DOHH2 (cell line): ENCODE data around the gene OCSTAMP.

Source experiments
- H3F3A ChIP-seq: fragments of 200-600 bp; sonication (generic), shearing (Covaris generic); 2 replicates; pipeline ENCODE4 v1.6.0; 2016; ENCODE audit warnings: antibody characterized with exemption, mild to moderate bottlenecking; ENCODE audit not compliant: control insufficient read depth, insufficient read depth
- H3K27ac ChIP-seq: fragments of 200-600 bp; sonication (generic); 2 replicates; pipeline ENCODE4 v1.5.1; 2014; ENCODE audit warnings: low read depth, mild to moderate bottlenecking, low read length, moderate library complexity
- H3K27me3 ChIP-seq: fragments of 200-600 bp; sonication (generic); 2 replicates; pipeline ENCODE4 v1.6.1; 2014; ENCODE audit warnings: mild to moderate bottlenecking, low read length, mixed read lengths; ENCODE audit not compliant: control insufficient read depth
- H3K36me3 ChIP-seq: fragments of 200-600 bp; sonication (generic); 2 replicates; pipeline ENCODE4 v1.6.1; 2014; ENCODE audit warnings: mild to moderate bottlenecking, low read length, moderate library complexity, mixed read lengths; ENCODE audit not compliant: control insufficient read depth
- H3K4me1 ChIP-seq: fragments of 200-600 bp; sonication (generic); 2 replicates; pipeline ENCODE4 v1.6.1; 2014; ENCODE audit warnings: mild to moderate bottlenecking, low read length, mixed read lengths; ENCODE audit not compliant: control insufficient read depth
- H3K4me2 ChIP-seq: fragments of 200-600 bp; sonication (generic); 2 replicates; pipeline ENCODE4 v1.6.0; 2014; ENCODE audit warnings: mild to moderate bottlenecking, low read length, moderate library complexity
- H3K4me3 ChIP-seq: fragments of 200-600 bp; sonication (generic); 2 replicates; pipeline ENCODE4 v1.5.1; 2014; ENCODE audit warnings: mild to moderate bottlenecking, low read length, mixed read lengths
- H3K79me2 ChIP-seq: fragments of 200-600 bp; sonication (generic); 2 replicates; pipeline ENCODE4 v1.6.1; 2014; ENCODE audit warnings: mild to moderate bottlenecking, low read length, mixed read lengths; ENCODE audit not compliant: control insufficient read depth
- H3K9me2 ChIP-seq: fragments of 200-600 bp; sonication (generic); replicated peaks from 2 replicates; pipeline ENCODE4 v1.6.1; 2014; ENCODE audit warnings: mild to moderate bottlenecking, low read length, mixed read lengths; ENCODE audit not compliant: control insufficient read depth
- H3K9me3 ChIP-seq: fragments of 200-600 bp; sonication (generic); 2 replicates; pipeline ENCODE4 v1.6.1; 2014; ENCODE audit warnings: antibody characterized with exemption, low read length, mixed read lengths; ENCODE audit not compliant: control insufficient read depth, insufficient read depth
- H4K20me1 ChIP-seq: fragments of 200-600 bp; sonication (generic); 2 replicates; pipeline ENCODE4 v1.6.0; 2014; ENCODE audit warnings: low read depth, mild to moderate bottlenecking, antibody characterized with exemption, low read length, moderate library complexity; ENCODE audit not compliant: control insufficient read depth, insufficient read depth
- EZH2phosphoT487 ChIP-seq: fragments of 200-600 bp; sonication (generic); IDR thresholded peaks from 2 replicates; pipeline ENCODE4 v1.6.1; 2017; ENCODE audit warnings: borderline replicate concordance, mild to moderate bottlenecking, antibody characterized with exemption, low read length, moderate library complexity, mixed read lengths
- TF ChIP-seq, protein P1 (sequence below): fragments of 200-600 bp; sonication (generic); IDR thresholded peaks from one replicate; pipeline ENCODE4 v1.5.1; 2014; ENCODE audit warnings: antibody characterized with exemption, mild to moderate bottlenecking, low read depth, low read length; ENCODE audit not compliant: poor library complexity, severe bottlenecking

The OCSTAMP gene

DNA sequence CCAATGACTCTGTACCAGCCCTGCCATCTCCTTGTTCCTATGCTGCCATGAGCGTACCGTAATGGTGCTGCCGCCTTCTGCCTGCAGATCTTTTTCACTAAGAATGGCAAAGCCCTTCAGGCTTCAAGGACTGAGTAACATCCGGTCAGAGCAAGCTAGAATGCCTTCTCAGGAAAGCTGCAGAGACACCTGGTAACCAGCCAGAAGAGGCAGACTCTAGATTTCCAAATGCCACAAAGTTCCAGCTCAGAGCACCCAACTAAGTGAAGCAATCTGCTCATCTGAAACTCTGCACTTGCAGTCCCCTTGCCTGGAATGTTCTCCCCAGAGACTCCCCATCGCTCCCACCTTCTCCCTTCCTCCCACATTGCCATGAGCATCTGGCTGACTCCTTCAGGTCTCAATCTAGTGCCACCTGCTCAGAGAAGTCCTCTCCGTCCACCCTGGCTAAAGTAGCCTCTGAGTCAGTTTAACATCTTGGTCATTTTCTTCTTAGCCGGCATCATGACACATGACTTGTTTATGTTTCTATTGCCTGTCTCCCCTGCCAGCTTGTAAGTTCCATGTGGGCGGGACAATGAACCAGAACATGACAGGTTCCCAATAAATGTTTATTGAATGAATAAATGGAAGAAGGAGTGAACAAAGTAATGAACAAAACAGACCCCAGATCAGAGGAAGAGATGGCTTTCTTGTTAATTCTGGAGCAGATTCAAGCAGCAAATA lies 6.9 kb upstream of the OCSTAMP start:
- no peak for TF ChIP-seq EZH2phosphoT487
- TF ChIP-seq, protein P1, sequence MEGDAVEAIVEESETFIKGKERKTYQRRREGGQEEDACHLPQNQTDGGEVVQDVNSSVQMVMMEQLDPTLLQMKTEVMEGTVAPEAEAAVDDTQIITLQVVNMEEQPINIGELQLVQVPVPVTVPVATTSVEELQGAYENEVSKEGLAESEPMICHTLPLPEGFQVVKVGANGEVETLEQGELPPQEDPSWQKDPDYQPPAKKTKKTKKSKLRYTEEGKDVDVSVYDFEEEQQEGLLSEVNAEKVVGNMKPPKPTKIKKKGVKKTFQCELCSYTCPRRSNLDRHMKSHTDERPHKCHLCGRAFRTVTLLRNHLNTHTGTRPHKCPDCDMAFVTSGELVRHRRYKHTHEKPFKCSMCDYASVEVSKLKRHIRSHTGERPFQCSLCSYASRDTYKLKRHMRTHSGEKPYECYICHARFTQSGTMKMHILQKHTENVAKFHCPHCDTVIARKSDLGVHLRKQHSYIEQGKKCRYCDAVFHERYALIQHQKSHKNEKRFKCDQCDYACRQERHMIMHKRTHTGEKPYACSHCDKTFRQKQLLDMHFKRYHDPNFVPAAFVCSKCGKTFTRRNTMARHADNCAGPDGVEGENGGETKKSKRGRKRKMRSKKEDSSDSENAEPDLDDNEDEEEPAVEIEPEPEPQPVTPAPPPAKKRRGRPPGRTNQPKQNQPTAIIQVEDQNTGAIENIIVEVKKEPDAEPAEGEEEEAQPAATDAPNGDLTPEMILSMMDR, result no peak
- Histone ChIP-seq H3K9me2 (no peaks in the 10 kb centered on the region), H3K9me3 (no peaks in the 10 kb centered on the region), H3K79me2 (no peaks in the 10 kb centered on the region), H3K4me2 (no peak overlapping the region), H3K27ac (no peak overlapping the region), H3K36me3 (no peaks in the 10 kb centered on the region), H3F3A (no peaks in the 10 kb centered on the region), H3K27me3 (peaks cover 7% of the 10 kb centered on the region), H4K20me1 (no peaks in the 10 kb centered on the region), H3K4me3 (no peak overlapping the region), H3K4me1 (peaks cover 12% of the 10 kb centered on the region)

DNA sequence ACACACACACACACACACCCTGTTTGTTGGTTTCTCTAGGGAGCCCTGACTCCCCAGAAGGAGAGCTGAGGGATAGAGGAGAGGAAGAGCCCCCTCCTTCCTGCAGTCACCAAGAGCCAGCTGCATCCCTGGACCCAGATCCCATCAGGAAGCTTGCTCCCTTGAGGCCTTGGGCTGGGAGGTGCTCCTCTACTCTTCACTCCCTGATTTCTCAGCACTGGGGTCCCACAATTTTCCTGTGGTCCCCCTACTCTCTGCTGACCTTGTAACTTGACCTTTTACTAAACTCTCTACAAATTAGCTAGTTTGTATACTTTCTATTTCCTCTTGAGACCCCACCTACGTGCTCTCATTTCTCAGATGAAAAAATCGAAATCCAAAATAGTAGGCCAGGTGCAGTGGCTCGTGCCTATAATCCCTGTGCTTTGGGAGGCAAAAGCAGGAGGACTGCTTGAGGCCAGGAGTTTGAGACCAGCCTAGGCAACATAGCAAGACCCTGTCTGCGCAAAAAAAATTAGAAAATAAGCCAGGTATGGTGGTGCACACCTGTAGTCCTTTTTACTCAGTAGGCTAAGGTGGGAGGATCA lies 5.0 kb upstream of the OCSTAMP start:
- TF ChIP-seq, protein P1, result no peak
- no peak for TF ChIP-seq EZH2phosphoT487

DNA sequence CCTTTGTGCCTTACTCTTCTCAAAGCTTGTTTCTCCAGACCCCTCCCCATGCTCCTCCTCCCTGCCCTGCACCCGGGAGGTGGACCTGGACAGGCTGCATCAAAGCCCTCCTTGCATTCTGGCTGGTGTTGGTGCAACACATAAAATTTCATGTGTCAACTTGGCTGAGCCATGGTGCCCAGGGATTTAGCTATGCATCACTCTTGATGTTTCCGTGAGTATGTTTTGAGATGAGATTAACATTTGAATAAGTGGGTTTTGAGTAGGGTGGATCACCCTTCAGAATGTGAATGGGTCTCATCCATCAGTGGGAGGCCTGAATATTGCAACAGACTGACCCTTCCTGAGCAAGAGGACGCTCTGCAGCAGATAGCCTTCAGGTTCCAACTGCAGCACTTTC lies 4.4 kb upstream of the OCSTAMP start:
- Histone ChIP-seq H3K79me2 (no peaks in the 10 kb centered on the region), H3K27ac (no peak overlapping the region), H3K4me3 (no peak overlapping the region), H3K36me3 (no peaks in the 10 kb centered on the region), H3F3A (no peaks in the 10 kb centered on the region), H3K9me2 (no peaks in the 10 kb centered on the region), H3K9me3 (no peaks in the 10 kb centered on the region), H3K4me1 (peaks cover 8% of the 10 kb centered on the region), H3K27me3 (peaks cover 7% of the 10 kb centered on the region), H4K20me1 (no peaks in the 10 kb centered on the region), H3K4me2 (no peak overlapping the region)
- TF ChIP-seq EZH2phosphoT487, result no peak
- TF ChIP-seq, protein P1, result no peak

More for the DNA sequence above, 5.0 kb upstream of the OCSTAMP start:
- H3K27me3 ChIP-seq, result peaks cover 7% of the 10 kb centered on the region
- no peaks in the 10 kb centered on the region for H3K36me3 ChIP-seq
- no peak overlapping the region for H3K4me3 ChIP-seq
- H3K9me2 ChIP-seq, result no peaks in the 10 kb centered on the region
- no peaks in the 10 kb centered on the region for H3F3A ChIP-seq
- H4K20me1 ChIP-seq, result no peaks in the 10 kb centered on the region
- no peaks in the 10 kb centered on the region for H3K9me3 ChIP-seq
- H3K4me2 ChIP-seq, result no peak overlapping the region
- H3K79me2 ChIP-seq, result no peaks in the 10 kb centered on the region
- H3K27ac ChIP-seq, result no peak overlapping the region
- peaks cover 8% of the 10 kb centered on the region for H3K4me1 ChIP-seq
